HG03457 (cell line): ENCODE data around the gene NACAD.

Experiments used
- ATAC-seq: cut with Tn5 transposase; IDR thresholded peaks from one replicate; pipeline ENCODE4 v1.9.1; 2021; ENCODE audit warnings: moderate number of reproducible peaks; ENCODE audit not compliant: unreplicated experiment

NACAD gene

GRCh38 chr7:45075871-45076796 lies 12.6 kb downstream of the NACAD start:
- no peak for ATAC-seq

- no peak for ATAC-seq
Measured at GRCh38 chr7:45075355-45075644, 13.5 kb downstream of the NACAD start.

GRCh38 chr7:45074528-45075354 lies 14.0 kb downstream of the NACAD start:
- ATAC-seq: no peak

- no peak for ATAC-seq
Measured at GRCh38 chr7:45073786-45074527, 14.8 kb downstream of the NACAD start.

GRCh38 chr7:45073031-45073785 lies 15.6 kb downstream of the NACAD start:
- no peak for ATAC-seq

- no peak for ATAC-seq
Measured at GRCh38 chr7:45072131-45073030, 16.4 kb downstream of the NACAD start.

- no peak for ATAC-seq
Measured at GRCh38 chr7:45071528-45071927, 17.2 kb downstream of the NACAD start.

GRCh38 chr7:45070254-45070642 lies 18.5 kb downstream of the NACAD start:
- ATAC-seq: no peak

GRCh38 chr7:45069444-45070253 lies 19.1 kb downstream of the NACAD start:
- no peak for ATAC-seq

GRCh38 chr7:45068236-45069023 lies 20.3 kb downstream of the NACAD start:
- ATAC-seq: no peak

GRCh38 chr7:45067582-45067981 lies 21.2 kb downstream of the NACAD start:
- ATAC-seq: no peak

- no peak for ATAC-seq
Measured at GRCh38 chr7:45066409-45066808, 22.4 kb downstream of the NACAD start.

- ATAC-seq: no peak
Measured at GRCh38 chr7:45065031-45065995, 23.5 kb downstream of the NACAD start.

GRCh38 chr7:45064047-45064725 lies 24.6 kb downstream of the NACAD start:
- no peak for ATAC-seq

GRCh38 chr7:45061806-45062425 lies 26.9 kb downstream of the NACAD start:
- ATAC-seq: no peak

- ATAC-seq: no peak
Measured at GRCh38 chr7:45061352-45061751, 27.4 kb downstream of the NACAD start.
